GM21360 (cell line): ENCODE results near the gene TMPRSS5.
"Not testable (repeated sequence)": the region's sequence is repeated elsewhere in the genome, so short reads cannot be mapped to it uniquely, and the experiment has no call there.

Source experiments
- ATAC-seq: cut with Tn5 transposase; IDR thresholded peaks from one replicate; pipeline ENCODE4 v1.9.1; 2021; ENCODE audit warnings: mild to moderate bottlenecking, moderate library complexity; ENCODE audit not compliant: unreplicated experiment

The TMPRSS5 gene

DNA sequence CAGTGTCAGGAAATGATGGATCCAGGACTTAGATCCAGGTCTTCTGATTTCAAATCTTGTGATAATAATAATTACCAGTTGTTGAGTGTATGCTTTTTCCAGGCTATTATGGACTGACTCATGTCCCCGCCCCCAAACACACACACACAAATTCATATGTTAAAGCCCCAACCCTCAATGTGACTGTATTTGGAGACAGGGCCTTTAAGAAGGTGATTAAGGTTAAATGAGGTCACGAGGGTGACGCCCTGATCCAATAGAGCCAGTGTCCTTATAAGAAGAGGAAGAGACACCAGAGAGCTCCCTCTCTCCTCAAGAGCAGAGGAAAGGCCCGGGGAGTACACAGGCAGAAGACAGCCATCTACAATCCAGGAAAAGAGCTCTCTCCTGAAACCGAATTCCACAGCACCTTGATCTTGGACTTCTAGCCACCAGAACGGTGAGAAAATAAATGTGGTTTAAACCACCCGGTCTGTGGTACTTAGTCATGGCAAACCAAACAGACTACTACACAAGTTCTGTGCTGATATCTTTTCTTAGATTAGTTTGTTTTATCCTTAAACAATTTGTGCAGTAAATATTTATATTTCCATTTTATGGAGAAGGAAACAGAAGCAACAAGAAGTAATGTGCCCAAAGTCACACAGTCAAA lies 8.2 kb downstream of the TMPRSS5 start:
- no peak for ATAC-seq

DNA sequence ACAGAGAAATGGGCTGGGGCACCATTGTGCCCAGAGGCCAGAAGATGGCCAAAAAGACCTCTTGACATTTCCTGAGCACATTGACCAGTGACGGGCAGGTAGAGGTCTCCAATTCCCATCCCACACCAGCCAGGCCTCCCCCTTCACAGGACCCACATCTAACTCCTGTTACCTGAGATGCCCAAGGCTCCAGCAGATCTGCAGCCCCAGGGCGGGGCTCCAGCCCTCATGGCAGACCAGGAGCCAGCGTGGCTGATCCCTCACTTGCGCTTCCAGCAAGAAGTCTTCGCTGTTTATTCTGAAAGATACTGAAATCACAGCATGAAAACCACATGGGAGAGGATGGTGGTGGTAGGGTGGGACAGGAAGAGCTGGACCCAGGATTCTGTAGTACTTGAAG lies 9.0 kb downstream of the TMPRSS5 start:
- no peak for ATAC-seq

DNA sequence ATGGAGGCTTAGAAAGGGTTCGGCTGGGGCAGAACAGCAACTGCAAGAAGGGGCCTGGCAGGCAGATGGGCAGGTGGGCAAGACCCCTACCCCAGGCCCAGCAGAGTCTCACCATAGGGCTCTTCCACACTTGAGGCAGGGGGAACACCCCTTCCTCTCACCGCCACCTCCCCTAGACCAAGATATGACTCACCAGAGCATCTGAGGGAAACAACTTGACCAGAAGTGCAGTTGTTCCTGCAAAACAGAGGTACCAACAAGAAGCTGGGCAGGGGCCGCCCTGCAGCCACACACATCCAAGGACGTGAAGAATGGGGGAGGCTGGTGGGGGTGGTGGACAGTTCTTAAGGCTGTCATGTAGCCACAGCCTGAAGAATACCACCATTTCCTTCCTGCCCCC lies 10.9 kb downstream of the TMPRSS5 start:
- no peak for ATAC-seq

DNA sequence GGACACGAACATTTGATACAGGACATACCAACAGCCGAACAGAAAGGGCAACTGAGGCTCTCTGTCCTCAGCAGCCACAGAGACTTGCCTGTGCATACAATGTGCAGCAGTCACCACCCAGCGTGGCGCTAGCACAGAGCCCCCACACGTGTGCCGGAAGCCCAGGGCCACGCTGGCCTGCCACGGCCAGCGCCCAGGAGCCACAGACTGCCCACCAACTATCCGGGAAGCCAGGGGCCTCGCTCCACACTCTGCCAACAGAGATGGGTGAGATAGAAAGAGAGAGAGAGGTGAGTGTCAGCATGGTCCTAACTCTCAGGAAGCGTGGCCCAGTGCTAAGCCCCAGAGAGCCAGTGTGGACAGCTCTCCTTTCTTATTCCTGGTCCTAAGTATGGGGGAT lies 11.7 kb downstream of the TMPRSS5 start:
- no peak for ATAC-seq

DNA sequence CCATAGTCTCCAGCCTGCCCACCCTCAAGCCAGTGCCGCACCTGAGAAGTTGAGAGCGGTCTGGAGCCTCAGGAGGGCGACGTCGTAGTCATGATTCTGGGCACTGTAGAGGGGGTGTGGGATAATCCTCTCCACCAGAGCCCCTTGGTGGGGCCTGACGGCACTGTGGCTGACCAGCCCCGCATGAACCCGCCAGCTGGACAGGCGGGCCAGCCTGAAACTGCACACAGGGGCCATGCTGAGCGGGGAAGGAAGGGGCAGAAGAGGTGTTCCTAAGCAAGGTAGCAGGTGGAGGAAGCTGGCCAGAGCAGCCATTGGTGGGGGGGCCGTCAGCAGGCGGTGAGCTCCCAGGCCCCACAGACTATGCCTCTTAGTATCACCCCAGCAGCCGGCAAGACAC lies 13.1 kb downstream of the TMPRSS5 start:
- no peak for ATAC-seq

DNA sequence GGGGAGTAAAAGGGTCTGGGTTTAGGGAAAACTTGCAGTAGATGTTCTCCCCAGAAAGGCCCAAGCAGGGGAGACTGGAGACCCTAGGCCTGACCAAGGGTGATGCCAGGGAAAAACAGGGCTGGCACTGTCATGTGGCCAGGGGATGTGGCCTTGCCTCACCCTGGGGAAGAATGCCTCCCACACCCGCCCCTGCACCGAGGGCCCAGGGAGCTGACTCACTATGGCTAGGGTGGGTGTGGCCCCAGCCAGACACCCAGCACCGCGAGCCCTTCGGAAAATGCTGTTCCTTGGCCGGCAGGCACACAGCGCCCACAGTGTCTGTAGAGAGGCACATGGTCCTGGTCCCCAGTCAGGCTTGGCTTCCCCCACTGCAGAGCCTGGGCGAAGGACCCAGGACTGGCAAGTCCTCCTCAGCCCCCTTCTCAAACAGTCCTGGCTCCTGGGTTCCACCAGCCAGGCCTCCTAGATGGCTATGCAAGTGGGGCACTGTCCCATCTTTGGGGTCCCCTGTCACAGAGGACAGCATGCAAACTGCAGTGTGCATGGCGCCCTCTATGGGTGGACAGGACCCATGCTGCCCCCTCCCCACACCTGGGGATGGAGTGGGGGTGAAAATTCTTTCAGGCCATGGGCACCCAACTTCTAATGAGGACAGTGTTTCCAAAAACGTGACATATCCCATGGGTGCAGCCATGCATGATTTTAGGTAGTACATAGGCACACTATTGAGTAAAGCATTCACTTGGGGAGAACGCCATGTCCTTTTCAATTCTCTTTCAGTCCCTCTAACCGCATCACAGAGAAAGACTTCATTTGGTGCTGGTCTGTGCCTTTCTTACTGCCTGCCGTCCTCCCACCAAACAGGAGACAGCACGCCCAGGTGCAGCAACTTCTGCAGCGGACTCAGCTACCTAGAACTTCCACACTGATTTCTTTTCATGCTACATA lies 15.2 kb downstream of the TMPRSS5 start:
- no peak for ATAC-seq

DNA sequence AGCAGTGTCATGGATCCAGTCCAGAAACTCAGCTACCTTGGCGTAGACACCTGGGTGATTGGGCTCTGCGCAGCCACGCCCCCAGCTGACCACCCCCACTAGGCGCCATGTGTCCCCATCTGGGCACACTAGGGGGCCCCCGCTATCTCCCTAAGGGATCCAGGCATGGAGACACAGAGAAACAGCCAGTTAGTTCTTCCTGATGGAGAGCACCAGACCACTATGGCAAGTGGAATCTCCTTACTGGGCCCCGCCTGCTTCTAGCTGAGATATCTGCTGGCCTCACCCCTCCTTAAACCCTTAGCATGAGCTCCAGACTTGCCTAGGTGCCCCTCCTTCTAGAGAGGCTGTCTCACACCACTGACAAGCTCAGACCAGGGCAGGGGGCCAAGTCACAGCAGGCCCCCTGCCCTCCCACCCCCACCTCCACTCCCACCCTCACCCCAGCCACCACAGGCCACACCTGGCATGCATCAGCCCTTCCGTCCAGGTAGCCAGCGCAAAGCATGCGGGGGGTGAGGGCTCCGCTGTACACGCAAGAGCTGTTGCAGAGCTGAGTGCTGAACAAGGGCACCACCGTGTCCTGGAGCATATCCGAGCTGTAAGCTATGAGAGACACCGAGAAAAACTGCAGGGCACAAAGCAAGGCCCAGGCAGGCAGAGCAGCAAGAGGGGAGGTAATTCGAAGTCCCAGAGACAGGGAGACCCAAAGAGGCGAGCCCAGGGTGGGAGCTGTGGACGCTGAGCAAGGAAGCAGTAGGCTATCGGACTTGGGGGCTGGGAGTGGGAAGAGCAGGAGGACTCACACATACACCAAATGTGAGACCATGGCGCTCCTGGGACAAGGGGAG lies 16.1 kb downstream of the TMPRSS5 start:
- no peak for ATAC-seq

DNA sequence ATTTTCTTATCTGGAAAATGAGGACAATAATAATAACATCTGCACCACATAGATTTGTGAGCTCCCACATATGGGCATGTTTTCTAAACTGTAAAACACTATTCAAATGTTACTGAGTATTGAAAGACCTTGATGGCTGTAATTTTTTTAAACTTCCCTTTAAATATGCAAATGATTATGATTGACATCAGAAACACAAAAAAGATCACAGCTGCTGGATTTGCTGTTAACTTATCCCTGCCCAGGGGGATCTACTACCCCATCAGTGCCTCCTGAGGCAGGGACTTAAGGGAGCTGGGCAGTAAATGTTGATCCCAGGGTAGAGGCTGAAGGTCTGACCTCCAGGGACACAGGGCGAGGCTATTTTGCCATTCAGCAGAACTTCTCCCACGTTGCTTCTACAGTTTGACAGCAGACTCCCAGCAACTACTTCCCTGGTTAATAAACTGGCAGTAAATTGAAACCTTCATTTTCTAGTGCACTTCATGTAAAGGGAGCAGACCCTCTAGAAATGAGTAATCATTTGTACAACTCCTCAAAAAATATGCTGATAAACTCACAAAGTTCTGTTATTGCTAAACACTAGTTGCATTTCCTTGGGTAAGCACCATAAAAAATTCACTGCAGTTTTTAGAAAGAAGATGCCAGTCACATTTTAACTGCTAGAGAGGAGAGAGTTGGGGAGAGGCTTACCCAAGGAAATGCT lies 20.3 kb downstream of the TMPRSS5 start:
- no peak for ATAC-seq

DNA sequence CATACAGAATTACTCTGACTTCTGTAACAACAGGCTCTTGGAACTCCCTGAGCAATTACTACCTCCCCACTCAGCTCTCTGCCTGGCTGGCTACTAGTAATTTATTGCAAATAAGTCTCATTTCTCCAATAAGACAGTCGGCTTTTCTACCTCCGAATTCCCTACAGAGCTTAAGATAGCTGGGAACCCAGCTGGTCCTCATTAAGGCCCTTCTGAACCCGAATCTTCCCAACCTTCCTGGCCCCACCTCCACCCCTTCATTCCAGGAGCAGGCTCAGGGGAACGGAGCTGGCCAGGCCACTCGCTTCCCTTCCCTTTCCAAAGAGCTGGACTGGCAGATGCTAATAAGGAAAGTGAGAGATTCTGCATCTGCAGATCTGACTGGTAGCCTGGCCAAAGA lies 21.6 kb downstream of the TMPRSS5 start:
- ATAC-seq: no peak

DNA sequence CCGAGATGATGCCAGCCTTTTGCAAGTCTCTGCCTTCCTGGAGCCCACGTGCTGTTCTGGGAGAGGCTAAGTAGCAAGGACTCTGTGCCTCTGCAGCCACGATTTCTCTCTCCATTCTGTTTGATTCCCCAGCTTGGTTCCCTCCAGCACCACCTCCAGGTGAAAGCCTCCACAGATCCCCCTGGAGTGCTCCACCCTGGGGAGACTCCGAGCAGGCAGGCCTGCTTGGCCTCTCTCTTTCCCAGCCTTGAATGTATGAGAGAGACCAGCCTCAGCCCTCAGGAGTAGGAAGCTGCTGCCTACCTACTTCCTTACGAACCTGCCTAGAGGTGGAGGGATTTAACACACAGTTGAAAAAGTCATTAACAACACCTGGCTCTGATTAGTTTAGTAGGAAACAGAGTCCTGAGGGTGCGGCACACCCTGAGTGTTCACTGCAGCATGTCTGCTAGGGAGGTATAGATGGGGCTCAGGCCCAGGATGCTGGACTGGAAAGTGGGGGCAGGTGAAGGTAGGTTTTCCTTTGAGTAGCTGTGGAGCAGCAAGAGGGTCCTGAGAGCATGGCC lies 22.5 kb downstream of the TMPRSS5 start:
- no peak for ATAC-seq

DNA sequence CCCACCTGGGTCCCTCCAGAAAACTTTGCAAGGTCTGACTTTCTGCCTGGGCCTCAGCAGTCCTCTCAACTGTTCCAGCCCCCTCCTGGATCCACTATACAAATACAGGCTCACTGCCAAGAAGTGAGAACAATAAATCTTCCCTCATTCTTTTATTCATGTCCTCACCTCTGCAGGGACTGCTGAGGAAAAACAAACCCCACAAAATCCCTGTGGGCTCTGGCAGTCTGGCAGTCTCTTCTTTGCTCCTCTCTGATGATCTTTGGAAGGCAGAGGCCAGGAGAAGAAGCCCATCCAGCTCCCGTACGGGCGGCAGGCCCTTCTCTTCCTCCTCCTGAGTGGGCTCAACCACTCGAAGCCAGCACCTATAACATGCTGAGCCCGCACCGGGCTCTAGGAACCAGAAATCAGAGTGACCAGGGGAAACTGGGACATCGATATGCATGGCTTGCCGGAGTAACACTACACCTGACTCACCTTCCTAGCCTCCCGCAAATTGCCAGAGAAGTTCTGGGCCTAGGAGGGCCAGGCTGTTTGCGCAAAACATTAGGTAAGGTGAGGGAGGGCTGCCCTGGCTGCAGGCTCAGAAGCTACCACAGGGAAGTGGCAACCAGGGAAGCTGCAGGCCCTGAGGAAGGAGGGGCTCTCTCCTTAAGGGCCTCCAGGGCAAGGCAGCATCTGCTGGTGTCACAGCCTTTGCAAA lies 24.2 kb downstream of the TMPRSS5 start:
- no peak for ATAC-seq

DNA sequence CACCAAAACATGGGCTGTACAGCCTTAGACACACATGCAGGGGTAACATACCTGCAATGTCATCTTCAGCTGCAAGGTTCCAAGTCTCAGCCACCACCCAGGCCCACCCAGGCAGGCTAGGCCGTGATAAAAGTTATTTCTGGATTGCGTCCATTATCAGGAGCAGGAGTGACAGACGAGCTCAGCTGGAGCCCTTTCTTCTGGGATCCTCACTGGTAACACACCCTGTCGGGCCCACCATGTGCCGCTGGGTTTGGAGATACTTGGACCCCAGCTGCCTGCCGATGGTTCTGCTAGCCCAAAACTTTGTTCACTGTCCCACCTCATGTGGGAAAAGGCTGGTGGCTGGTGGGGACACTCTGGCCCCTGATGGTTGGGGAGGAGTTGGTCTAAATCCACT lies 24.8 kb downstream of the TMPRSS5 start:
- ATAC-seq: no peak

DNA sequence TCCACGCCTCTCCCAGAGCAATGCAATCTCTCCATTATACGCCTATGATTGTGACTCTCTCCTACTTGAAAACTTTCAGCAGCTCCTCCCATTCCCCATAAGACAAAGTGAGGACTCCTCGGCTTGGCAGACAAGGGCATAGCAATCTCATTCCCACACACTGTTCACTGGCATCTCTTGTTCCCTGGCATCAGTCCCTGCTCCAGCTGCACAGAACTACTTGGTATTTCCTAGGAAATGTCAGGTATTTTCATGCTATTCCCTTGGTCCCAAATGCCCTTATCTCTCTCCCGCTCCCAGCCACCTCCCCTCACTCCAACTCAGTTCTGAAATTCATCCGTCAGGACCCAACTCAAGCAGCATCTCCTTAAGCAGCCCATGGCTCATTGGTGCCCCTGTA lies 28.4 kb downstream of the TMPRSS5 start:
- ATAC-seq: no peak

DNA sequence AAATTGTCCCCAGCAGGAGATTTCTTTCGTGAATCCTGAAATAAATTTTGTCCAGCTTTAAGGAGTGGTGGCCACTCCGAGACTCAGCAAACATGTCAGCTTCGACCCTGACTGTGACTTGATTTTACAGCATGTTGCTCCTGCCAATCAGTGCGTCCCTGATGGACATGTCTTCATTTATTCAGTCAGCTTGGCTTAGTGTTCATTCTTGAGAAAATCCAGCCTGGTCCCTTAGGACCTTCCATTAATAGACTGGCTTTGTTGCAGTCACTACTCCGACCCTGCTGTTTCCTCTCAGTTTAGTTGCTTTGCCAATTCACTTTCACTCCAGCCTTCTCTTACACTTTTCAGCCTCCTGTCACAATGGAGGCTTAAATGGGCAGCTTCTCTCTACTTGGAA lies 30.5 kb downstream of the TMPRSS5 start:
- no peak for ATAC-seq

DNA sequence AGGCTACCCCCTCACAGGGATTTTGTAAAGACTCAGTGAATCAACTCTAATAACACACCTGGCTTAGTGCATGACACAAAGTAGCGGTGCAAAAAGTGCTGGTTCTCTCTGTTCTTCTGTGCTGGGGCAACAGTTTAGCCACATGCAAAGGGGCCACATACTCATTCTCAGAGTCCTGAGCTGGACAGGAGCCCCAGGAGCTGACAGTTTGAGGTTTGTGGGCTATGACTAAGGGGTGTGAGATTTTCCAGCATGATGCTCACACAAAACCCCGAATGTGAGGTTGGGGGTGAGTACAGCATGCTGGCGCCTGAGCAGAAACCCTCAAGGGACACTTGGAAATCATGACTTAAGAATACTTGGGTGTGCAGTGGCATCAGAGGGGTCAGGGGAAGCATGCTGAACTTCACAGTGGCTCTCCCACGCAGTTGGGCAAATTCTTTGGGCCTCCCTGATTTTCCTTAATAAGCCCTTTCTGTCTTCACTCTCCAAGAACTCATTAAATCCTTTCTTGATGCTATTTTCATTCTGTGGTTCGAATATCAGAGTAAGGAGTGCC lies 31.0 kb downstream of the TMPRSS5 start:
- ATAC-seq: peak; percentile 77

DNA sequence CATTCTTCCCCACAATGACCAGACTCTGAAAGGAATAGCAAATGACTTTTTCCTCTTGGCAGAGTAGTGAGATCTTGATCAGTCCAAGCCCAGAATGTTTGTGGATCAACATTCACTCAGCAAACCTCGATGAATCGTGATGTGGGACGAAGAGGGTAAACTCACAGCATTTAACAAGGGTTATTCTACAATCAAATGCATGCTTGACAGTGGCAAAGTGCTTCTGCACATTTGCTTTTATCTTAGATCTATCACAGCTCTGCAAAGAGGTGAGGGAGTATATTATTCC lies 31.8 kb downstream of the TMPRSS5 start:
- no peak for ATAC-seq

DNA sequence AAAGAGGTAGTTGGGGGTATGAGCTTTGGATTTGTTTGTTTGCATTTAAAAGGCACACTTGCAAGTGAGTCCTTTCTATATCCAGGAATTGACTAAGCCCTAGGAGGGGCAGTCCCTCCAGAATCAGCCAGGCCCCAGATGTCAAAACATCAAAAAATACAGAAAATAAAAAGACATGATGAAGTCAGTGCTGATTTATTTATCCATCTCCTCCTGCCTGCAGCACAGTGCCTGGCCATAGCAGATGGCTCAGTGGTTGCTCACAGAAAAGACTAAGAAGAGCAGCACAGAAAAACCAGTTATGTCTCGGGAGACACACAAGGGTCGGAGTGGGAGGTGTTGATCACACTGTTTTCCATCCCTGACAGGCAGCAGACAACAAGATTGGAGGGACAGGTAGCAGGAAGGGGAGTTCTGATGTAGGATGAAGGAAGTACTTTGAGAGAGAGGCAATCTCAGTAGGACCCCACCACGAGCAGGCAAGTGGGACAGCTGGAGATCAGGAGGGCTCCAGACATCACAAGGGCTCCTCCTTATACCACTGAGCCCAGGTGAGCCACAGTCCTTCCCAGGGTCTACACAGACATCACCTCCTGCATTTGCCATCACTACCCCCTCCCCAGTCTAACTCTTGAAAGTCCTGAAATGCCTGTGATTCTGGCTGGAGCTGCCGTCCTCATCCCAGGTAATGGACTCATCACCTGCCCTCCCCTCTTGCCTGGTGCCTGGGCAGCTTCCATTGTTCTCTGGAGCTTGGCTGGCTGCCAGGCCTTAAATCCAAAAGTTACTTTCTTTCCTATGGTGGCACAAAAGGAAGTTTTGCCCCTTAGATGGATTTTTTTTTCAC lies 32.3 kb downstream of the TMPRSS5 start:
- ATAC-seq: no peak

DNA sequence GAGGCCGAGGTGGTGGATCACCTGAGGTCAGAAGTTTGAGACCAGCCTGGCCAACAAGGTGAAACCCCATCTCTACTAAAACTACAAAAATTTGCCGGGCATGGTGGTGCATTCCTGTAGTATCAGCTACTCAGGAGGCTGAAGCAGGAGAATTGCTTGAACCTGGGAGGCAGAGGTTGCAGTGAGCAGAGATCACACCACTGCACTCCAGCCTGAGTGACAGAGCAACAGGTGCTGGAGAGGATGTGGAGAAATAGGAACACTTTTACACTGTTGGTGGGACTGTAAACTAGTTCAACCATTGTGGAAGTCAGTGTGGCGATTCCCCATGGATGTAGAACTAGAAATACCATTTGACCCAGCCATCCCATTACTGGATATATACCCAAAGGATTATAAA lies 34.2 kb downstream of the TMPRSS5 start:
- ATAC-seq: not testable (repeated sequence)

DNA sequence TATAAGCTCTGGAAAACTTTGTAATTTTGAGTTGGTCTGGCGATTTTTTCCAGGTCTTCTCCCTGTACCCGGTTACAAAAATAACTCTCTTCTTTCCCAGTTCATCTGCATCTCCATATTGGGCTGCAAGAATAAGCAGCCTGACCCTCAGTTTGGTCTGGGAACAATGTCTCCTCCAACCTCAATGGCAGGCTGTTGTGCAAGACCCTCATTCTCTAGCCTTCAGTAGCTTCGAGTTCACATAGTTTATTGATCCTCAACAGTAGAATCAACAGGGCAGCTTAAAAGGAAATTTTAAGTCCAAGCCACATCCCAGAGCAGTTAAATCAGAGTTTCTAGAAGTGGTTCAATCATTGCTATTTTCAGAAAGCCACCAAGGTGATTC lies 35.3 kb downstream of the TMPRSS5 start:
- ATAC-seq: no peak
